NCI-H2196 treated with DMSO at 0.1 percent for 48 hours (cell line): ENCODE results near the gene ACACA.

Experiments used
- DNase-seq: peaks from one replicate; lab custom pipeline; 2025; ENCODE audit not compliant: unreplicated experiment; lab: John Stamatoyannopoulos, UW

Gene ACACA

GRCh38 chr17:37239690-37240334 lies 166.8 kb downstream of the ACACA start:
- no peak for DNase-seq

GRCh38 chr17:37234106-37234505 lies 172.5 kb downstream of the ACACA start:
- DNase-seq: no peak

- DNase-seq: no peak
These were observed 173.6 kb downstream of the ACACA start for GRCh38 chr17:37233036-37233435.

GRCh38 chr17:37231887-37232286 lies 174.7 kb downstream of the ACACA start:
- no peak for DNase-seq

- no peak for DNase-seq
These were observed 176.0 kb downstream of the ACACA start for GRCh38 chr17:37230633-37231032.

GRCh38 chr17:37225465-37225864 lies 181.2 kb downstream of the ACACA start:
- no peak for DNase-seq

- no peak for DNase-seq
These were observed 184.8 kb downstream of the ACACA start for GRCh38 chr17:37221865-37222264.

GRCh38 chr17:37220607-37220953 lies 186.1 kb downstream of the ACACA start:
- DNase-seq: no peak

GRCh38 chr17:37219876-37220606 lies 186.6 kb downstream of the ACACA start:
- no peak for DNase-seq

- DNase-seq: no peak
These were observed 187.8 kb downstream of the ACACA start for GRCh38 chr17:37218849-37219248.

GRCh38 chr17:37214416-37214815 lies 192.2 kb downstream of the ACACA start:
- DNase-seq: no peak

- DNase-seq: no peak
These were observed 192.7 kb downstream of the ACACA start for GRCh38 chr17:37213927-37214326.

GRCh38 chr17:37212179-37212578 lies 194.5 kb downstream of the ACACA start:
- no peak for DNase-seq

- no peak for DNase-seq
These were observed 195.5 kb downstream of the ACACA start for GRCh38 chr17:37211136-37211535.

- DNase-seq: no peak
These were observed 199.5 kb downstream of the ACACA start for GRCh38 chr17:37207103-37207502.

- no peak for DNase-seq
These were observed 200.3 kb downstream of the ACACA start for GRCh38 chr17:37206299-37206698.

GRCh38 chr17:37200497-37200896 lies 206.1 kb downstream of the ACACA start:
- no peak for DNase-seq

GRCh38 chr17:37197336-37197735 lies 209.3 kb downstream of the ACACA start:
- DNase-seq: no peak

- DNase-seq: no peak
These were observed 212.4 kb downstream of the ACACA start for GRCh38 chr17:37194208-37194607.

GRCh38 chr17:37191219-37191618 lies 215.4 kb downstream of the ACACA start:
- no peak for DNase-seq

- no peak for DNase-seq
These were observed 216.1 kb downstream of the ACACA start for GRCh38 chr17:37190493-37190892.

GRCh38 chr17:37188157-37188556 lies 218.5 kb downstream of the ACACA start:
- no peak for DNase-seq

- no peak for DNase-seq
These were observed 219.4 kb downstream of the ACACA start for GRCh38 chr17:37187262-37187661.
